COLO668 (cell line): ENCODE measurements around the gene DYNLT2B.
"Not testable (repeated sequence)": the region's sequence is repeated elsewhere in the genome, so short reads cannot be mapped to it uniquely, and the experiment has no call there.

Source experiments
- DNase-seq: peaks from one replicate; lab custom pipeline; 2025; ENCODE audit not compliant: unreplicated experiment; lab: John Stamatoyannopoulos, UW

Gene DYNLT2B

GRCh38 chr3:196327405-196327804 lies 9.4 kb upstream of the DYNLT2B start:
- no peak for DNase-seq

- DNase-seq, result no peak
Observed at GRCh38 chr3:196326936-196327335, 8.9 kb upstream of the DYNLT2B start.

- no peak for DNase-seq
Observed at GRCh38 chr3:196323691-196324090, 5.7 kb upstream of the DYNLT2B start.

DNA sequence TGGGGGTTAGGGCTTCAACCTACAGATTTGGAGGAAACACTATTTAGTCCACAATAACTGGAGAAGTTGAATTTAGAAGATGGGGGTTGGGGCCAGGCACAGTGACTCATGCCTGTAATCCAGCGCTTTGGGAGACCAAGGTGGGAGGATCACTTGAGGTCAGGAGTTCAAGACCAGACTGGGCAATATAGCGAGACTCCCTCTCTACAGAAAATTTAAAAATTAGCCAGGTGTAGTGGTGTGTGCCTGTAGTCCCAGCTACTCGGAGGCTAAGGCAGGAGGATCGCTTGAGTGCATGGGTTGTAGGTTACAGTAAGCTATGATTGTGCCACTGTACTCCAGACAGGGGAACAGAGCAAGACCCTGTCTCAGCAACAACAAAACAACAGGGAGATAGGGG lies 5.0 kb upstream of the DYNLT2B start:
- no peak for DNase-seq

DNA sequence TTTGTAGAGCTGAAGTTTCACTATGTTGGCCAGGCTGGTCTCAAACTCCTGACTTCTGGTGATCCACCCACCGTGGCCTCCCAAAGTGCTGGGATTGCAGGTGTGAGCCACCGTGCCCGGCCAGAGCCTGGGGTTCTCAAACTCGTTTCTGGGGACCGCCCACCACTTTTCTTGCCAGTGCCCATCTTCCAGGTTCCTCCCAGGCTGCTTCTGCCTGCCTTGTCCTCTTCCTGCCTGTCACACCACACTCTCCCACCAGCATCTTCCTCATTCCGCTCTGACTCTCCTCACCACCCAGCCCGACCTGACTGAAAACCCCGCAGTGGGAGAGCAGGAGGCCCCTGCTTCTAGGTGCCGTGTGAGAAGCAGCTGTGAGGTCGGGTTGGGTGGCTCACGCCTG lies 3.1 kb upstream of the DYNLT2B start:
- no peak for DNase-seq

- DNase-seq, result no peak
Observed at GRCh38 chr3:196320137-196320536, 2.1 kb upstream of the DYNLT2B start.

DNA sequence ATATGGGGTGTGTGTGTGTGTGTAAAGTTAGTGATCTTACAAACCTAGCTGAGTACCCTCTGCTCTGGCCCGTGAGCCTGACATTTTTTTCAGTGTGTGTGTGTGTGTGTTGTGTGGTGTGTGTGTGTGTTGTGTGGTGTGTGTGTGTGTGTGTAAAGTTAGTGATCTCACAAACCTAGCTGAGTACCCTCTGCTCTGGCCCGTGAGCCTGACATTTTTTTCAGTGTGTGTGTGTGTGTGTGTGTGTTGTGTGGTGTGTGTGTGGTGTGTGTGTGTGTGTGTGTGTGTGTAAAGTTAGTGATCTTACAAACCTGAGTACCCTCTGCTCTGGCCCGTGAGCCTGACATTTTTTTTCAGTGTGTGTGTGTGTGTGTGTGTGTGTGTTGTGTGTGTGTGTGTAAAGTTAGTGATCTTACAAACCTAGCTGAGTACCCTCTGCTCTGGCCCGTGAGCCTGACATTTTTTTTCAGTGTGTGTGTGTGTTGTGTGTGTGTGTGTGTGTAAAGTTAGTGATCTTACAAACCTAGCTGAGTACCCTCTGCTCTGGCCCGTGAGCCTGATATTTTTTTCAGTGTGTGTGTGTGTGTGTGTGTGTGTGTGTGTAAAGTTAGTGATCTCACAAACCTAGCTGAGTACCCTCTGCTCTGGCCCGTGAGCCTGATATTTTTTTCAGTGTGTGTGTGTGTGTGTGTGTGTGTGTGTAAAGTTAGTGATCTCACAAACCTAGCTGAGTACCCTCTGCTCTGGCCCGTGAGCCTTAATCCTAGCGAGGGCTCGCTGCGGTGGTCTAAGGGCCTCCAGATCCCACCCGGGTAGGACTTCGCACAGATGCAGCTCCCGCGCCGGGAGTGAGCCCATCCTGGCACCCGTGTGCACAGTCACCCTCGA lies 997 bp downstream of the DYNLT2B start:
- not testable (repeated sequence) for DNase-seq

GRCh38 chr3:196315821-196316220 lies 2.2 kb downstream of the DYNLT2B start:
- no peak for DNase-seq

GRCh38 chr3:196314597-196314996 lies 3.4 kb downstream of the DYNLT2B start:
- DNase-seq, result no peak

- not testable (repeated sequence) for DNase-seq
Observed at GRCh38 chr3:196314086-196314485, 4.0 kb downstream of the DYNLT2B start.

DNA sequence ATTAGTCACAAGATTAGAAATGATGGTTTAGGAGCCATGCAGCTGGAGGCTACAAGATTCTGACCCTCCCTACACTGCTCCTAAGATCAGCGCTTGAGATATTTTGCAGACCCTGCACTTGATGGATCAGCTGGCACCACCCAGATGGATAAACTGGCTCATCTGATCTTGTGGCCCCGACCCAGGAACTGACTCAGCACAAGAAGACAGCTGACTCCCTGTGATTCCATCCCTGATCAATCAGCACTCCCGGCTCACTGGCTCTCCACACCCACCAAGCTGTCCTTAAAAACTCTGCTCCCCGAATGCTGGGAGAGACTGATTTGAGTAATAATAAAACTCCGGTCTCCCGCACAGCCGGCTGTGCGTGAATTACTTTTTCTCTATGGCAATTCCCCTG lies 15.1 kb downstream of the DYNLT2B start:
- DNase-seq, result not testable (repeated sequence)

DNA sequence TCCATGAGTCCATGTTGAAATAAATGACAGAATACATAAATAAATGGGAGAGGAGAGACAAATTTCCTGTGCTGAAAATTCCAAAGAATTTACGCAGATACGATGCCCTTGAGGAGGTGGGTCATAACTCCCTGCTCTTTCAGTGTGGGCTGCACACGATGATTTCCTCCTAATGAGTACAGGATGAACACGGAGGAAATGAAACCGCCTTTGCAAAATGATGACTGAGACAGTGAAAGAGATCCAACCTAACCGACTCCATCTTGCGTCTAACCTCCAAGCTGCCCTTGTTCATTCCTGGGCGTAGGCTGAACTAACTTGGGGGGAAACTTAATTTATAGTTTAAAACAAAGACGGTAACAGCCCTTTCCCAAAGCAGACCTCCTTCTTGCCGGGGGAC lies 15.5 kb downstream of the DYNLT2B start:
- DNase-seq, result not testable (repeated sequence)

- no peak for DNase-seq
Observed at GRCh38 chr3:196298521-196298920, 19.5 kb downstream of the DYNLT2B start.

DNA sequence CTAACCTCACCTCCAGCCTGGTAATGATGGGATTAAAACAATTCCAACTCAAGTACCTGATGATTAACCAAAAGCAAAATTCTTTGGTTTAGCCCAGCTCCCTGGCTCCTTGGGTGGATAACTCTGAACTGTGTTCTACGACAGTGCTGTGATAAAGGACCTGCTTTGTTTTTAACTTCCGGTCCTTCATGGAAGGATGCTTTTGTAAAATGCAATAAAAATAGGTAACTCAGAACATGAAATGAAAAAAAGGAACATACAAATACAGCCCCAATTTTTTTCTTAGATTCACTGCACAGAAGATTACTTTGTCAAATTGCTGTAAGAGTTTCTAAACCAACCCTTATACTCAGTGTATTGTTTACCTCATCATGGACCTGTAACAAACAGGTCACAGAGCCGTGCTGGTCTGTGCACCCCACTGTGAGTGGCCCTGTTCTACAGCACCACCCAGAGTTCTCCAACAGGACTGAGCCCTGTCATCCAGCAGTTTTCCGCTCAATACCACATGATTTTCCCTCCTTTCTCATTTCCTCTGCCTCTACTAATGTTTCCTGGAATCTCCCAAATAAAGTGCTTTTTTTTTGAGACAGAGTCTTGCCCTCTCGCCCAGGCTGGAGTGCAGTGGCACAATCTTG lies 25.6 kb downstream of the DYNLT2B start:
- DNase-seq, result no peak

DNA sequence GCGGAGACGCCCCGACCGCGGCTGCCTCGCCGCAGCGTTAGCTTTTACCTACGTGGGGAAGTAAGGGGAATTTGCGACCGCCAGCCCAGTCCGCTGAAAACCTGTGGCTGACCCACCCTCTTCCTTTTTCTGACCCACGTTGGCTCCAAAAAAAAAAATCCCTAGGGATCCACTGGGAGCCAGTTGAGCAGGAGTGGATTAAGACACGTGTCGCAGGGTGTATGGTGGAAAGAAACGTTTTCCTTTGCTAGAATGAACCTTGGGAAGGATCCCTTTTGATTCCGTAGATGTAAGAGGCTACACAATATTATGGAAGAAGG lies 29.9 kb downstream of the DYNLT2B start:
- no peak for DNase-seq

- peak; percentile 82 for DNase-seq
Observed at GRCh38 chr3:196287440-196288140, 30.4 kb downstream of the DYNLT2B start, which contains the start of gene PCYT1A. Gene PCYT1A (minus strand): TSS chr3:196287726. CDS start chr3:196270531, 17,195 bp downstream.

GRCh38 chr3:196287090-196287439 lies 31.0 kb downstream of the DYNLT2B start:
- no peak for DNase-seq

DNA sequence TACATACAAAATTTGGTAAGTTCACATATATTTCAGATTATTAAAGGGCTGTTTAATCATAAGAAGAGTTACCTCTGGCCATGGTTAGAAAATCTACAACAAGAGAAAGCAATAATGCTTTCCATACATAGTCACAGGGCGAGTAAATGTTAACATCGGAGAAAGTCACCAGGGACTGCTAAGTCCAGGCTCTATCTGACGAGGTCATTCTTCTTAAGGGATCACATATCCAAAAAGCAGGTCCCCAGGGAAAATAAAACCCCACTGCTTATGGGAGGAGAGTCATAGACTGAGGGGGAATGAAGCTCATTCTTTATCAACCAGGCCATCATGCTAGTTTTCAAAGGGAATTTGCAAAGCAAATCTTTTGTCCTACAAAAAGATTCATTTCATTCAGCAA lies 33.6 kb downstream of the DYNLT2B start:
- no peak for DNase-seq

GRCh38 chr3:196281962-196282361 lies 36.1 kb downstream of the DYNLT2B start:
- DNase-seq, result no peak

DNA sequence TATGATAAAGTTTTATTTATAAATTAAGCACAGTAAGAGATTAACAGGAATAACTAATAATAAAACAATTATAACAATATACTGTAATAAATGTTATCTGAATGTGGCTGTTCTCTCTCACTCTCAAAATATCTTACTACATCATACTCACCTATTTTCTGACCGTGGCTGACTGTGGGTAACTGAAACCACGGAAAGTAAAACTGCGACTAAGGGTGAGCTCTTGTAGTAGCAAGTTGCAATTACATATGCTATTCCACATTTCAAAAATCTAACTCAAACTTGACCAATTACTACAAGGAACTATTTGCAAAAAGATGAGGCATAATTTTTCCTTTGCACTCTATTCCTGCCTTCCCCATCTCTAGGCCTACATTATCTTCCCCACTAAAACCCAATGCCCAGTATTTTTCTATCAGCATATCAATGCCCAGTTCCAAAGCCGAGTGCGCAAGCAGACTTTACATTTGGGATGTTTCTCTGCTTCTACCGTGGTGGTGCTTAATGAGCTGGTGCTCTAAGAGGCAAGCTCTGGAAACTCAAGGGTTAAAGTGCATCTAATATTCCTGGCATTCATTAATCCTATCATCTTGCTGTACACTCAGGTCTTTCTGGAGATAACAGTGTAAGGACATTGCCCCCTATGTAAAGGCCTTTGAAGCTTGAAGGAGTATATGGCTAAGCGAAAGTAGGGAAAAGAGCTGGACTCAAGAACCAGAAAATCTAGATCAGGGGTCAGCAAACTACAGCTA lies 37.2 kb downstream of the DYNLT2B start:
- DNase-seq, result no peak

GRCh38 chr3:196275126-196275525 lies 42.9 kb downstream of the DYNLT2B start:
- DNase-seq, result no peak
